ENCODE measurements around the gene APOL5.

APOL5 gene

GRCh38 chr22:35746248-35746647 is 28.6 kb downstream of the APOL5 start:
- DNase-seq = no peak

- DNase-seq = no peak
Observed at GRCh38 chr22:35746946-35747703, 29.5 kb downstream of the APOL5 start.

GRCh38 chr22:35749808-35750207 is 32.1 kb downstream of the APOL5 start:
- DNase-seq = no peak

- DNase-seq = no peak
Observed at GRCh38 chr22:35752006-35752862, 34.6 kb downstream of the APOL5 start.

- no peak for DNase-seq
Observed at GRCh38 chr22:35752863-35753189, 35.2 kb downstream of the APOL5 start.

- no peak for DNase-seq
Observed at GRCh38 chr22:35754761-35755160, 37.1 kb downstream of the APOL5 start.

- no peak for DNase-seq
Observed at GRCh38 chr22:35756722-35757121, 39.0 kb downstream of the APOL5 start.

GRCh38 chr22:35758394-35758793 is 40.7 kb downstream of the APOL5 start:
- no peak for DNase-seq

- DNase-seq = no peak
Observed at GRCh38 chr22:35761037-35761436, 43.4 kb downstream of the APOL5 start.

- DNase-seq = no peak
Observed at GRCh38 chr22:35766654-35767580, 49.2 kb downstream of the APOL5 start.

- no peak for DNase-seq
Observed at GRCh38 chr22:35769974-35770373, 52.3 kb downstream of the APOL5 start.

GRCh38 chr22:35775339-35775738 is 57.7 kb downstream of the APOL5 start:
- no peak for DNase-seq

GRCh38 chr22:35777335-35777975 is 59.8 kb downstream of the APOL5 start:
- no peak for DNase-seq

Data from NCI-H1930 (cell line).